HG02623 (cell line): ENCODE data around the gene IPO13.
A peak's percentile ranks its signal among the peaks of the same experiment; 100 is the strongest.

Experiments used
- ATAC-seq: cut with Tn5 transposase; IDR thresholded peaks from one replicate; pipeline ENCODE4 v1.9.1; 2021; ENCODE audit warnings: moderate library complexity; ENCODE audit not compliant: unreplicated experiment

Gene IPO13

DNA sequence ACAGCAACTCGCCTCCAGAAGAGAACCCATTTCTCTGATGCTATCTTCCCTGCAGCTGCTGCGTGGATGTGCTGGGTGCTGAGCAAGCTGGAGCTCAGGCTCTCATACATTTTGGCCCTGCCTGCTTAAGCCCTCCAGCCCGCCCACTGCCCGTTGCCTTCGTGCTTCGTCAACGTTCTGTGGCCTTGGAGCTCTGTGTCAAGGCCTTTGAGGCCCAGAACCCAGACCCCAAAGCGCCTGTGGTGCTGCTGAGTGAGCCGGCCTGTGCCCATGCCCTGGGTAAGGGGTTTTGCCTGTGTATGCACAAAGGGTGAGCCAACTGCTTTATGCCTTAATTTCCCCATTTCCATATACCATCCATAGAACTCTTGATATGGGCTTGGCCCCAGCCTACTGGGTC is 24.2 kb downstream of the IPO13 start:
- no peak for ATAC-seq

DNA sequence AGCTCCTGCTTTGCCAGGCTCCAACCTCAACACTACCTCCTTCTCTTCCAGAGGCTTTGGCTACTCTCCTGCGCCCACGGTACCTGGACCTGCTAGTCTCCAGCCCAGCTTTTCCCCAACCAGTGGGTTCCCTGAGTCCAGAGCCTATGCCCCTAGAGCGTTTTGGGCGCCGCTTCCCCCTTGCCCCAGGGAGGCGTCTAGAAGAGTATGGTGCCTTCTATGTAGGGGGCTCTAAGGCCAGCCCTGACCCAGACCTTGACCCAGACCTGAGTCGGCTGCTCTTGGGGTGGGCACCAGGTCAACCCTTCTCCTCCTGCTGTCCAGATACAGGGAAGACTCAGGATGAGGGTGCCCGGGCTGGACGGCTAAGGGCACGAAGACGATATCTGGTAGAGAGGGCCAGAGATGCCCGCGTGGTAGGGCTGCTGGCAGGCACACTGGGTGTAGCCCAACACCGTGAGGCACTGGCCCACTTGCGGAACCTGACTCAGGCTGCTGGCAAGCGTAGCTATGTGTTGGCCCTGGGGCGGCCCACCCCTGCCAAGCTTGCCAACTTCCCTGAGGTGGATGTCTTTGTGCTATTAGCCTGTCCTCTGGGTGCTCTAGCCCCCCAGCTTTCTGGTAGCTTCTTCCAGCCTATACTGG is 24.7 kb downstream of the IPO13 start:
- ATAC-seq, result no peak

DNA sequence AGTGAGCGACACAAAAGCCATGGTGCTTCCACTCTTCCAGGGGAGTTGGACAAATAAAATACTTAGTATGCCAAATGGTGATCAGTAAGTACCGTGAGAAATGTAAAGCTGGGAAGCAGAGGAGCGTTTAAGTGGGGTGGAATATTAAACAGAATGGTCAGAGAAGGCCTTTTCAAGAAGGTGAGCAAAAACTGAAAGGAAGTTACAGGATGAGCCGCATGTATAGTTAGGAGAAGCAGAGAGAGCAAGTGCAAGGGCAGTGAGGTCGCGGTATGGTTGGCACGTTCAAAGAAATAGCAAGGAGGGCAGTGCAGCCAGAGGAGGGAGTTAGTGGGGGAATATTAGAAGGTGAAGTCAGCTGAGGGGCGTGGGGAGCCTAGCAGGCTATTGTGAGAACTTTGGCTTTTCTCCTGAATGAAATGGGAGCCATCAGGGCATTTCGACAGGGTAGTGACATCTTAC is 27.3 kb downstream of the IPO13 start:
- ATAC-seq, result no peak

DNA sequence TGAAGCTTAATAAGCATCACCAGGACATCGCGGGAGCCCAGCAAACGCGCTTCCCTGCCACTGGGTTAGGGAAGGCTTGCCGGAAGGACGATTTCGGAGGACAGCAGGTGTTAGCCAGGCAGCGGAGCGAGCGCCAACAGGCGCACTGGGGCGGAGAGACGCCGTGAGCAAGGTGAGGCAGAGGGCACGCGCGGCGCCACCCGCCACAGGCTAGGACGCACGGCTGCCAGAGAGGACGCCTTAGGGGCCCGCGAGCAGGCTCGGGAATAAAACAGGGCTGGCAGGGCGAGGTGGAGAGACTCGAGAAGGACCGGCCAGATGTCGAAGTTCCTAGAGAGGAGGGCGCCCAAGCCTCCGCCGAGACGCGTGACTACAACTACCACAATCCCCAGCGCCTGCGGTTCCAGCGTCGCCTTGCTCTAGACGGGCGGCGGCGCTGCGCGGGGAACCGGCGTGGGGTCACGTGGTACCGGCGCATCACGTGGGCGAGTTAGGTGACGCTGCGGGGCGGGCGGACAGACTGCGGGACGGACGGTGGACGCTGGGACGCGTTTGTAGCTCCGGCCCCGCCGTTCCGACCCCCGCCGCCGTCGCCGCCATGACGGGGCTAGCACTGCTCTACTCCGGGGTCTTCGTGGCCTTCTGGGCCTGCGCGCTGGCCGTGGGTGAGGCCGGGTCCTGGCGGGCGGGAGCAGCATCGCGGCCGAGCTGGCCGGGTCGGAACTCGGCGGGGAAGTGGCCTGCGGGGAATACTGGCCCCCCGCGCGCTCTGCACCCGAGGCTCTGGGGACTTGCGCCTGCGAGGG is 27.9 kb downstream of the IPO13 start, which contains the start of gene ATP6V0B:
ATP6V0B (plus strand) TSS at position 518 of the 806 bp plus-strand sequence; CDS start at position 599, 81 bp downstream.
- peak; percentile 62 for ATAC-seq

DNA sequence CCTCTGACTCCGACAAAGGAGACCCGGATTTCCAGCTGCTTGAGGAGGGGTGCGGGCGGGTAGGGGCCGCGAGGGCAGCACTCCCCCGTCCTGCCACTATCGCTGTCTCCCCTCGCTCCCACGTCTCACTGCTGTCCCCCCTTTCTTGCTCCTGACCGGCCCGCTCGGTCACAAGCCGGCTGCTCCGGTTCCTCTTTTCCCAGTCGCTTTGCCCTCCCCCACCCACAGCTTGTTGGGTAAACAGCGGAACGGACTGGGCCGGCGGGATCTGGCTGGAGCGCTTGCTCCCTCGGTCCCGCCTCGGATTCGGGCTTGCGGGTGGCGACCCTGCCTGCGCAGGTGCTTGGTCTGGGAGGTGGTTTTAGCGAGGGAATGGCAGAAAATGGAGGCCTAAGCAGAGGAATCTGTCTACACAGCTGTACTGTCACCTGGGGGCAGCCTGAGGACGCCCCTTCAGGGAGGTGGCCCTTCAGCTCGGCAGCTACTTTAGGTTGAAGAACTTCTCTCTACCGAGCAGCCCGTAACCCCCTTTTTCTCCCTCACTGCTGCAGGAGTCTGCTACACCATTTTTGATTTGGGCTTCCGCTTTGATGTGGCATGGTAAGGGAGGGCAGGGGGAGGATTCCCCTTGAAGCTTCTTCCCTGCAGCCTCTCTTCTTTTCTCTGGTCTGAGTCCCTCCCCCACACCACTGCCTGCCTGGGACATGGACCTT is 28.7 kb downstream of the IPO13 start:
- no peak for ATAC-seq

DNA sequence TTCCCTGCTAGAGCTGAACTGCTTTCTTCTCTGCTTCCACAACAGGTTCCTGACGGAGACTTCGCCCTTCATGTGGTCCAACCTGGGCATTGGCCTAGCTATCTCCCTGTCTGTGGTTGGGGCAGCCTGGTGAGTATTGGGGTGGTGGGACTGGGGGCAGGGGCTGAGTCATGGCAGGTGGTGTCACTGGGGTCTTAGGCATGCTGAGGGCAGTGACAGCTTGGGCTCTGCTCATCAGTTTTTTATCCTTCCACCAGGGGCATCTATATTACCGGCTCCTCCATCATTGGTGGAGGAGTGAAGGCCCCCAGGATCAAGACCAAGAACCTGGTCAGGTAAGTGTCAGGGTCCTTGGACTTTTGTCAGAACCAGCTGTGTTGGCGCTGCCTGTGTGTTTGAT is 29.3 kb downstream of the IPO13 start:
- no peak for ATAC-seq

DNA sequence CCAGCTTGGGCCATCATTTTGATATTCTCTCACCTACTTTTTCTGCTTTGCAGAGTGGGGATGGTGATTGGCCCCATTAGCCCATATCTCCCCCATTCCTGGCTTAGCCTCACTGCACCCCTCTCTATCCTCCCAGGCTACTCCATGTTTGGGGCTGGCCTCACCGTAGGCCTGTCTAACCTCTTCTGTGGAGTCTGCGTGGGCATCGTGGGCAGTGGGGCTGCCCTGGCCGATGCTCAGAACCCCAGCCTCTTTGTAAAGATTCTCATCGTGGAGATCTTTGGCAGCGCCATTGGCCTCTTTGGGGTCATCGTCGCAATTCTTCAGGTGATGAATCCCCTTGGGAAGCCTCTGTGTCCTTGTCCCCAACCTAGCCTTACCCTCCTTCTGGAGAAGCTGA is 30.1 kb downstream of the IPO13 start:
- no peak for ATAC-seq

DNA sequence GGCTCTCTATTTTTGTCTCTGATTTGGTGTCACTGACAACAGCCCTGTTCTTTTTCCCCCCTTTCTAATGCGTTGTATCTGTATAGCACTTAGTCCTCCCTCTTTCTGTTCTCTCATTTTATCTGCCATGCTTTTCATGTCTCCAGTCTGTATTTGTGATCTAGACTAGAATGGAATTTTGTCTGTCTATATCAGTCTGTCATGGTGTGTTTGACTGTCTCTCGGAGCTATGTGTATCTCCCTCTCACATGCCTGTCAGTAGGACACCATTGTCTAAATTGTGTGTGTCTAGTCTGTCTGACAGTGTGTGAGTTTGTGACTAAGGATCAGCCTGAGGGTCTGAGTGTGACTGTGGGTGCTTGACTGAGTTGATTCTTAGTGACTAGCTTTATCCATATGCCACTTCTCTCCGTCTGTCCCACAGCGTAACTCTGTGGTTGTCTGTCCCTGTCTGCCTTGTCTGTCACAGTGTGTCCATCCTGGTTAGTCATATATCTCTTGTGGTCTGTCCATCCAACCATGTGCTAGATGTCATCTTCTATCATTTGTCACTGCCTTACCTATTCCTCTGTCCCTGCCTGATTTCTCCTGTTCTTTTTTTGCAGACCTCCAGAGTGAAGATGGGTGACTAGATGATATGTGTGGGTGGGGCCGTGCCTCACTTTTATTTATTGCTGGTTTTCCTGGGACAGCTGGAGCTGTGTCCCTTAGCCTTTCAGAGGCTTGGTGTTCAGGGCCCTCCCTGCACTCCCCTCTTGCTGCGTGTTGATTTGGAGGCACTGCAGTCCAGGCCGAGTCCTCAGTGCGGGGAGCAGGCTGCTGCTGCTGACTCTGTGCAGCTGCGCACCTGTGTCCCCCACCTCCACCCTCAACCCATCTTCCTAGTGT is 30.9 kb downstream of the IPO13 start:
- ATAC-seq, result no peak

DNA sequence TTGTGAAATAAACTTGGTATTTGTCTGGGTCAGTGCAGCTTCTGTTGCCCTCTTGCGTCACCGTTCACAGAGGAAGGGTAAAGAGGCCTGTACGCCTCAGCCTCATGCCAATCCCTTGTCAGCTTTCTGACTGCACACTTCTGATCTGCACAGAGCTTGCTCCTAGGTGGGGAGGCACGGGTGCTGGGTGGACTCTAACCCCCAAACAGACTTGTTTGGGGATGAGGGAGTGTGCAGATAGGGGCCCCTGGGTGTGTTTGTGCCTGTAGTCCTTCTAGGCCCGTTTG is 31.5 kb downstream of the IPO13 start:
- no peak for ATAC-seq

DNA sequence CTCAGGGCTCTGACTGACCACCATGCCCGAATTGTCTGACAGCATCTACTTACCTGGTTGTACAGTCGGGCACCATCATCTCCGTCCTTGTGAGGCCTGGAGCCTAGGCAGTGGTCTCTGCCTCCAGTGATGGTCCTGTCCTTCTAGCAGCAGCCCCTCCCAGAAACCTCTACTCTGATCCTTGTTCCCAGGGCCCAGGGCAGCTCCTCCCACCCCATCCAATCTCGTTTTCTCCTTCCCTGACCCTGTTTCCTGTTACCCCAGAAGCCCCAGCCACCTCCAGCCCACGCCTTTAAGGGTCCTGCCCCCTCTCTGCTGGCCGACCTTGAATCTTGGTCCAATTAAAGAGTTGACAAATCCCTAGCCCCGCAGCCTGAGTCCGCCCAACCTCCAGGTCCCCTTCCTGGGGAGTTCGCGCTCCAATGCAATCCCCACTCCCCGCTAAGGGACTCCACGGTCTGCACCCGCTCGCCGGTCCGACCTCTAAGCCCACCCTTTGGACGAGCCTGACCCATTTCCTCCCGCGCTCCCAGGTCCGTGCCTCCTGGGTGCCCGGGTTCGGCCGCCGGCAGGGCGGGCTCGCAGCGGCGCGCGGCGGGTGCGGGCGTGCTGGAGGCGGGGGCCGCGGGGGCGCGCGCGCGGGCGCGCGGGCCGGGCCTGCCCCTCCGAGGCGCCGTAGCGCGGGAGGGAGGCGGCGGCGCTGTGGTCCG is 32.0 kb downstream of the IPO13 start, which contains the start of gene B4GALT2:
B4GALT2 (plus strand) TSS at position 660 of the 710 bp plus-strand sequence. CDS start 1,951 bp downstream, outside the sequence.
- ATAC-seq, result no peak

DNA sequence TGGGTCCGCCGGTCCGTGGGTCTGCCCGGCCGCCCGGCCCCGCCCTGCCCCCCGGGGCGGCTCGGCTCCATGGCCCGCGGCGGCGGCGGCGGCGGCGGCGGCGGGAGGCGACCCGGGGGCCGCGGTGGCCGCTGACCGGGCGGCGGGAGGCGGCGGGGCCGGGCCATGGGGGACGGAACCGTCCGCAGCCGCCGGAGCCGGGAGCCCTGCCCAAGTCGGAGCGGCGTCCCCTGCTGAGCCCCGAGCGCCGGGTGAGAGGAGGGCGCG is 32.4 kb downstream of the IPO13 start:
- ATAC-seq, result no peak

DNA sequence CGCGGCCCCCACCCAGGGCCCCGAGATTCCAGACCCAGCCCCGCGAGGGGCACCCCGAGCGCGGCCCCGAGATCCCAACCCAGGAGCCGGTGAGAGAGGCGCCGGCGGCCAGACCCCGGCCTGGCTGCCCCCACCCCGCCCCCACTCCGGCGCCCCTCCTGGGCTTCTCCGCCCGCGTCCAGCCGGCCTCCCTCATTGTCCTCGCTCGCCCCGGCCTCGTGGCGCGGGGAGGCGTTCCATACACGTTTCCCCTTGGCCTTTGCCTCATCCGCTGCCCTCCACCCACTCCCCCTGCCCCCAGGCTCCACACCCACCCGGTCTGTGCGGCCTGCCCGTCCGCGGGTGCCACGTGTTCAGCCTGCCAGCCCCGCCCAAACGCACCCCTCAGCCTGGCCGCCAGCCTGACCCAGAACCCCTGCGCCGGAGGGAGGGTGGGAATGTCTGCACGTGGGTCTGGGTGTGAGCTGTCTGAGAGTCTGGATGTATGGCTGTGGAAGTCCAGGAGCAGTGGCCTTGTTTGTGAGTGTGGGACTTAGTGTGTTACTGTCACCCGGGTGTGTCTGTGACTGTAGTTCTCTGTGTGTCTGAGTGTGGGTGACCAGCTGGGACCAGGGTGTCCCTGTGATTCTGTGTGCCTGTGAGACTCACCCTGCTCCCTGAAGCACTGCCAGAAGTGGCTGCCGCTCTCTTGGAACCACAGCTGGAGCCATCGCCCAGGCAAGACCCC is 32.9 kb downstream of the IPO13 start:
- ATAC-seq, result no peak

DNA sequence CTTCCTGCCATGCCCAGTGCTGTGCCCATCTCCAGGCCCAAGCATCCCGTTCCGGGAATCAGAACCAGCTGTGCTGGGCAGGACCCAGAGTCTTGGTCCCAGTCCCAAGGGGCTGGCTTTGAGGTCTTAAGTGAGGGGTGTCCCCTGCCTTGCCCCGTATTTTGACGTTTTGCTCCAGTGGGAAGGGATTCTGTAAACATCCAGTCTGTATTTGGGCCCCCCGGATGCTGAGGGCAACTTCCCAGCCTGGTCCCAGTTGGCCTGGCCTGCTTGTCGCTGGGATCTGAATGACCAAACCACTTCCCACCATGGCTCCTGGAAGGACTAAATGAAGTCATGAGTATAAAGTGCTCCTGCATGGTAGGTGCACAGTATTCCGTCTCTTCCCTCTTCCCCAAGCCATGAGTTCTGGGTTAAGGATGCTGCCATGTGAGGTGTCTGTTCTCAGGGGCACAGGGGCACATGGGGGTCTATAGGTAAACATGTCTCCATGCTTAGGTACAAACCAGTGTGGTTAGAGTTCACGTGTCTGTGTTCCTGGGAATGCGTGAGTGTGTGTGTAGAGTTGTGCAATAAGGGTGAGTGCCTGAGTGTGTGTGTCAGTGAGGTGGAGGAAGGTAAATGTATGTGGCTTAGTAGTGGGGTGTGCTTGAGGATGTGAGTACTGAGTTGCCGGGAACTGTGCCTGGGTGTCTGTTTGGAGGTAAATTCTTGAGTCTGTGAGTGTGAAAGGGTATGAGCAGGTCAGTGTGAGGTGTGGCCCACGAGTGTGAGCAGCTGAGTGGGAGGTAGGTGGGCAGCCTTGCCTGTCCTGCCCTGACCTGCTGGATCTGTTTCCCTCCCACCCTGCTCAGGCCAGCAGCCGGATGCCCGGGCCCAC is 33.7 kb downstream of the IPO13 start:
- no peak for ATAC-seq

DNA sequence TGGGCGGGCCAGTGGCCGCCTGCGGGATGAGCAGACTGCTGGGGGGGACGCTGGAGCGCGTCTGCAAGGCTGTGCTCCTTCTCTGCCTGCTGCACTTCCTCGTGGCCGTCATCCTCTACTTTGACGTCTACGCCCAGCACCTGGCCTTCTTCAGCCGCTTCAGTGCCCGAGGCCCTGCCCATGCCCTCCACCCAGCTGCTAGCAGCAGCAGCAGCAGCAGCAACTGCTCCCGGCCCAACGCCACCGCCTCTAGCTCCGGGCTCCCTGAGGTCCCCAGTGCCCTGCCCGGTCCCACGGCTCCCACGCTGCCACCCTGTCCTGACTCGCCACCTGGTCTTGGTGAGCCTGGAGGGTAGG is 34.4 kb downstream of the IPO13 start:
- ATAC-seq, result no peak

DNA sequence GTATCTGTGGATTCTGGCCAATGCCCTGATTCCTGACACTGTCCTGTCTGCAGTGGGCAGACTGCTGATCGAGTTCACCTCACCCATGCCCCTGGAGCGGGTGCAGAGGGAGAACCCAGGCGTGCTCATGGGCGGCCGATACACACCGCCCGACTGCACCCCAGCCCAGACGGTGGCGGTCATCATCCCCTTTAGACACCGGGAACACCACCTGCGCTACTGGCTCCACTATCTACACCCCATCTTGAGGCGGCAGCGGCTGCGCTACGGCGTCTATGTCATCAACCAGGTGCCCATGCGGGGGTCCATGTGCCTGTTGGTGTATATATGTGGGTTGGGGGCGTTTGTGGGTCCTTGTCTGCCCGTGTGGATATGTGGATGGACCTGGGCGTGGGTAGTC is 34.9 kb downstream of the IPO13 start:
- no peak for ATAC-seq

DNA sequence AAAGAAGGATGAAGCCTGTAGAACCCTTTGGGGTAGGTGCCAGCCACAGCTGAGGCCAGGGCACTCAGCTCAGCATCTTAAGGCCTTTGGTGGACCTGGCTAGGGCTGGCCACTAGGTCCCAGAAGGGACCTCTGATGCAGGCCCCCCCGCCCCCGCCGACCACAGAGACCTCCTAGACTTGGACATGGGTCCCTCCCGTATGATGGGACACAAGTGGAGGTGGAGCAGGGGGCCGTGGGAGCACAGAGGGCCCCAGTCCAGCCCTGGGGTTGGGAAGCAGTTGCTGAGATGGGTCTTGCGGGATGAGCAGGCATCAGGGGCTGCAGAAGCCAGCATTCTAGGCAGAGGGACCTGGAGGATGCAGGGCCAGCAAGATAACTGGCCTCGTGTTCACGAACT is 35.5 kb downstream of the IPO13 start:
- no peak for ATAC-seq

DNA sequence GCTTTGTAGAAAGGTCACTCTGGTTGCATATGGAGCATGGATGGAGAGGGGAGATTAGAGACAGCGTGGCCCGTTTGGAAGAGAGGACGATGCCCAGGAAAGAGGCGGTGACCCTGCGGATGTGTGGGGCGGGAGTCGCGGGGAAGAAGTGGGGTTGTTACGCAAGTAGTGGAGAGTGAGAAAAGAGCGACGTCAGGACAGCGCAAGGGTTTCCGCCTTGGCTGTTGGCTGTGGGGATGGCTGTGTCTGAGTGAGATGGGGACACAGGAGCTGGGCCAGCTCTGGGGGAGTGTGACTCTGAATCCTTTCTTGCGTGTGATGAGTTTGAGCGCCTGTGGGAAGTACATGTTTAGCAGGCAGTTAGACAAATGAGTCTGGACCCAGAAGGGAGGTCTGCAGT is 36.1 kb downstream of the IPO13 start:
- no peak for ATAC-seq

DNA sequence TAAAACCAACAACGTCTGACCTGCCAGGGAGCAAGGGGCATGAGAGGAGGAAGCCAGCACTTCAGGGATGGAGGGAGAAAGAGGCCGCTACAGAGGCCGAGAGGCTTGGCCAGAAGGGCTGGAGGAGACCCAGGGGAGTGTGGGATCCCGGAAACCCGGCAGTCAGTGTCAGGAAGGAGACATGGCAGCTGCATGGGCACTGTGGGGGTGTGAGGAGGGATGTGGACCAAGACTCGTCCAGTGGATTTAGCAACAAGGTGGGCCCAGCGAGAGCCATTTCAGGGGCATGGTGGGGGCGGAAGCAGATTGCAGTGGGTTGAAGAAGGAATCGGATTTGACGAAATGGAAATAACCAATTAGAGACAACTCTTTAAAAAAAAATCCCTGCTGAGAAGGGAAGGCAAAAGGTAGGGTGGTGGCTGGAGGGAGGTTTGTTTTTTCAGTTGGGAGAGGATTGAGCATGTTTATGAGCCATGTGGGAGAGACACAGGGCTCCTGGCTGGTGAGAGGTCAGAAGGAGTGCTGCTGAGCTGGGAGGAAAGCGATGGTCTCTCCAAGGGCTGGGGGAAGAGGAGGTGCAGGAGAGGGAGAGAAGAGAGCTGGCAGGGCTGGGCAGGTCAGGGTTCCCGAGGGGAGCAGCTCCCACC is 36.6 kb downstream of the IPO13 start:
- ATAC-seq, result no peak
